Loucy (cell line): ENCODE results near the gene AGPAT3.

Experiments
- H2AFZ ChIP-seq: fragments of 200-600 bp; sonication (generic); 2 replicates; pipeline ENCODE4 v1.6.0; 2016; ENCODE audit warnings: antibody characterized with exemption, mild to moderate bottlenecking, low read length, moderate library complexity
- H3F3A ChIP-seq: fragments of 200-600 bp; 2 replicates; pipeline ENCODE4 v1.6.0; 2016; ENCODE audit warnings: antibody characterized with exemption, low read depth, mild to moderate bottlenecking
- H3K27me3 ChIP-seq: fragments of 200-600 bp; sonication (generic); 2 replicates; pipeline ENCODE4 v1.6.1; 2014; ENCODE audit warnings: low read length, mild to moderate bottlenecking; ENCODE audit not compliant: insufficient read depth, poor library complexity, severe bottlenecking
- H3K36me3 ChIP-seq: fragments of 200-600 bp; sonication (generic); 2 replicates; pipeline ENCODE4 v1.6.1; 2016; ENCODE audit warnings: low read length; ENCODE audit not compliant: insufficient read depth
- H3K4me1 ChIP-seq: fragments of 200-600 bp; sonication (generic); 2 replicates; pipeline ENCODE4 v1.5.1; 2014; ENCODE audit warnings: low read length, mild to moderate bottlenecking; ENCODE audit not compliant: insufficient read depth, poor library complexity, severe bottlenecking
- H3K4me2 ChIP-seq: fragments of 200-600 bp; sonication (generic); 2 replicates; pipeline ENCODE4 v1.6.0; 2014; ENCODE audit warnings: antibody characterized with exemption, low read length, low read depth, mild to moderate bottlenecking; ENCODE audit not compliant: poor library complexity, severe bottlenecking
- H3K4me3 ChIP-seq: fragments of 200-600 bp; sonication (generic); 2 replicates; pipeline ENCODE4 v1.5.1; 2014; ENCODE audit warnings: low read length, mild to moderate bottlenecking, mixed read lengths; ENCODE audit not compliant: poor library complexity, severe bottlenecking
- H3K79me2 ChIP-seq: fragments of 200-600 bp; sonication (generic); 2 replicates; pipeline ENCODE4 v1.6.1; 2014; ENCODE audit warnings: low read length; ENCODE audit not compliant: insufficient read depth
- H3K9ac ChIP-seq: fragments of 200-600 bp; sonication (generic); 2 replicates; pipeline ENCODE4 v1.6.0; 2014; ENCODE audit warnings: mild to moderate bottlenecking, low read depth, low read length, moderate library complexity; ENCODE audit not compliant: poor library complexity, severe bottlenecking
- H3K9me2 ChIP-seq: fragments of 200-600 bp; sonication (generic); replicated peaks from 2 replicates; pipeline ENCODE4 v1.6.1; 2016; ENCODE audit warnings: low read depth, low read length, mixed read lengths
- H3K9me3 ChIP-seq: fragments of 200-600 bp; sonication (generic); 2 replicates; pipeline ENCODE4 v1.6.1; 2014; ENCODE audit warnings: mild to moderate bottlenecking, antibody characterized with exemption, low read length, low read depth; ENCODE audit not compliant: insufficient read depth
- H4K20me1 ChIP-seq: fragments of 200-600 bp; sonication (generic); 2 replicates; pipeline ENCODE4 v1.6.0; 2014; ENCODE audit warnings: antibody characterized with exemption, low read length, mild to moderate bottlenecking; ENCODE audit not compliant: insufficient read depth, poor library complexity, severe bottlenecking
- EZH2phosphoT487 ChIP-seq: fragments of 200-600 bp; IDR thresholded peaks from 2 replicates; pipeline ENCODE4 v1.6.1; 2018; ENCODE audit warnings: antibody characterized with exemption, mild to moderate bottlenecking, moderate library complexity, borderline replicate concordance
- TF ChIP-seq, protein P1 (sequence below): fragments of 200-600 bp; sonication (generic); conservative IDR thresholded peaks from 2 replicates; pipeline ENCODE4 v1.5.1; 2014; ENCODE audit warnings: mild to moderate bottlenecking, antibody characterized with exemption, low read length

AGPAT3 gene

DNA sequence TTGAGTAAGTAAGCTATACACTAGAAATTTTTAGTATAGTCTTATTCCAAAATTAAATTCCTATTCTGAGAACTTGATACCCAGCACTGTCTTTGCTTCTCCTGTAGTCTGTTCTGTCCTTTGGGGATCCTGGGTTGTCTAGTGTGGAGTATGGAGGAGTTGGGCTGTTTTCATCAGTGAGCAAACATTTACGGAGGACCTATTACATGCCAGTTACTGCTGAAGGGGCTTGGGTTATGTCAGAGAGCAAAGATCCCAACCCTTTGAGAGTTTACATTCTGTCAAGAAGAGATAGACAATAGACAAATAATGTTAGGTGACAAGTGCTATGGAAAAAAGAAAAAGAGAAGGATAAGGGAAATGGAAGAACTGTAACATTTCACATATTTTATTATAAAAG is 156.0 kb downstream of the AGPAT3 start:
- Histone ChIP-seq H3K79me2 (peaks cover 96% of the 10 kb centered on the region), H3F3A (no peaks in the 10 kb centered on the region), H2AFZ (no peak overlapping the region), H3K36me3 (no peaks in the 10 kb centered on the region), H3K9me2 (no peaks in the 10 kb centered on the region), H4K20me1 (peaks cover 71% of the 10 kb centered on the region), H3K9me3 (no peaks in the 10 kb centered on the region), H3K27me3 (no peaks in the 10 kb centered on the region), H3K9ac (no peak overlapping the region), H3K4me2 (peak overlapping the region; percentile 24), H3K4me3 (no peak overlapping the region), H3K4me1 (peaks cover 61% of the 10 kb centered on the region)
- TF ChIP-seq, protein P1, sequence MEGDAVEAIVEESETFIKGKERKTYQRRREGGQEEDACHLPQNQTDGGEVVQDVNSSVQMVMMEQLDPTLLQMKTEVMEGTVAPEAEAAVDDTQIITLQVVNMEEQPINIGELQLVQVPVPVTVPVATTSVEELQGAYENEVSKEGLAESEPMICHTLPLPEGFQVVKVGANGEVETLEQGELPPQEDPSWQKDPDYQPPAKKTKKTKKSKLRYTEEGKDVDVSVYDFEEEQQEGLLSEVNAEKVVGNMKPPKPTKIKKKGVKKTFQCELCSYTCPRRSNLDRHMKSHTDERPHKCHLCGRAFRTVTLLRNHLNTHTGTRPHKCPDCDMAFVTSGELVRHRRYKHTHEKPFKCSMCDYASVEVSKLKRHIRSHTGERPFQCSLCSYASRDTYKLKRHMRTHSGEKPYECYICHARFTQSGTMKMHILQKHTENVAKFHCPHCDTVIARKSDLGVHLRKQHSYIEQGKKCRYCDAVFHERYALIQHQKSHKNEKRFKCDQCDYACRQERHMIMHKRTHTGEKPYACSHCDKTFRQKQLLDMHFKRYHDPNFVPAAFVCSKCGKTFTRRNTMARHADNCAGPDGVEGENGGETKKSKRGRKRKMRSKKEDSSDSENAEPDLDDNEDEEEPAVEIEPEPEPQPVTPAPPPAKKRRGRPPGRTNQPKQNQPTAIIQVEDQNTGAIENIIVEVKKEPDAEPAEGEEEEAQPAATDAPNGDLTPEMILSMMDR: no peak
- TF ChIP-seq EZH2phosphoT487: no peak

DNA sequence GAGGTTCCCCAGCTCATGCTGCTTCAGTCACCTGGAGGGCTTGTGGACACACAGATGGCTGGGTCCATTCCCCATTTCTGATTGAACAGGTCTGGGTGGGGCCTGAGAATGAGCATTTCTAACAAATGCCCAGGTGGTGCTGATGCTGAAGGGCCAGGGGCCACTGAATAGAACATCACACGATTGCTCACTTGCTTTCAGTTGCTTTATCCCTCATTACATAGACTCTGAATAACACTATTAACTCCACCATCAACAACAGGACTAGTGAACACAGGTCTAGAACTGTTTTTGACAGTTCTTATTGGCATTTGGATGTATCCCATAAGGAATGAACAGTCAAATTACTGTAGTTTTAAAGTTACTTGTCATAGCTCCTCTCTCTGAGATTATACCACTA is 159.2 kb downstream of the AGPAT3 start:
- H3K27me3 ChIP-seq: no peaks in the 10 kb centered on the region
- no peaks in the 10 kb centered on the region for H3K9me3 ChIP-seq
- no peaks in the 10 kb centered on the region for H3K36me3 ChIP-seq
- no peak overlapping the region for H2AFZ ChIP-seq
- H3K4me2 ChIP-seq: no peak overlapping the region
- H3K9ac ChIP-seq: no peak overlapping the region
- H3K4me1 ChIP-seq: peaks cover 47% of the 10 kb centered on the region
- TF ChIP-seq, protein P1: no peak
- TF ChIP-seq EZH2phosphoT487: no peak
- H3K9me2 ChIP-seq: no peaks in the 10 kb centered on the region
- no peaks in the 10 kb centered on the region for H3F3A ChIP-seq
- H3K79me2 ChIP-seq: peaks cover 96% of the 10 kb centered on the region
- H3K4me3 ChIP-seq: no peak overlapping the region
- H4K20me1 ChIP-seq: peaks cover 72% of the 10 kb centered on the region

DNA sequence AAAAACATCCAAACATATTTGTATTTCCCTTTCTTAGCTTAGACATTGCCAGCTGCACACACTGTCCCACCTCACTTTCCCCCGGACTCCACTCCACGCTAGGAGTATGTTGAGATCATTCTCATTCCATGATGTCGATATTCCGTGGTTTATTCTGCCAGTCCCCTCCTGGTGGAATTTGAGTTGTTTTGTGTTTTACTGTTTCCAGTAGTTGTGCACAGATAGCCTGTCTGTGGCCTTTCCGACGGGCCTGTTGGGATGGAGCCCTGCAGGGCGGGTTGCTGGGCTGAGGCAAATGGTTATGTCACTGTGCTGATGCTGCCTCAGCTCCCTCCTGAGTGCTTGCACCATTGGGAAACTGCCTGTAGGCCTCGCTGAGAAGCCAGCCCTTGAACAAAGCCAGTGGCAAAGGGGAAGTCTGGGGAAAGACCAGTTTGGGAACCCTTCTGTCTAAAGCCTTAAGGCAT is 159.9 kb downstream of the AGPAT3 start:
- Histone ChIP-seq H3K4me3 (no peak overlapping the region), H3K9me2 (no peaks in the 10 kb centered on the region), H4K20me1 (peaks cover 72% of the 10 kb centered on the region), H3K27me3 (no peaks in the 10 kb centered on the region), H3K4me2 (peak overlapping the region; percentile 65), H3K36me3 (no peaks in the 10 kb centered on the region), H3K79me2 (peaks cover 96% of the 10 kb centered on the region), H2AFZ (no peak overlapping the region), H3F3A (no peaks in the 10 kb centered on the region), H3K9me3 (no peaks in the 10 kb centered on the region), H3K9ac (peak overlapping the region; percentile 53), H3K4me1 (peaks cover 42% of the 10 kb centered on the region)
- no peak for TF ChIP-seq EZH2phosphoT487
- TF ChIP-seq, protein P1: no peak
